DMS153 treated with DMSO at 0.1 percent for 48 hours (cell line): ENCODE measurements around the gene GTPBP4.
A peak's percentile ranks its signal among the peaks of the same experiment; 100 is the strongest.

ENCODE experiments used
- DNase-seq: peaks from one replicate; lab custom pipeline; 2025; ENCODE audit not compliant: unreplicated experiment; lab: John Stamatoyannopoulos, UW

The GTPBP4 gene

DNA sequence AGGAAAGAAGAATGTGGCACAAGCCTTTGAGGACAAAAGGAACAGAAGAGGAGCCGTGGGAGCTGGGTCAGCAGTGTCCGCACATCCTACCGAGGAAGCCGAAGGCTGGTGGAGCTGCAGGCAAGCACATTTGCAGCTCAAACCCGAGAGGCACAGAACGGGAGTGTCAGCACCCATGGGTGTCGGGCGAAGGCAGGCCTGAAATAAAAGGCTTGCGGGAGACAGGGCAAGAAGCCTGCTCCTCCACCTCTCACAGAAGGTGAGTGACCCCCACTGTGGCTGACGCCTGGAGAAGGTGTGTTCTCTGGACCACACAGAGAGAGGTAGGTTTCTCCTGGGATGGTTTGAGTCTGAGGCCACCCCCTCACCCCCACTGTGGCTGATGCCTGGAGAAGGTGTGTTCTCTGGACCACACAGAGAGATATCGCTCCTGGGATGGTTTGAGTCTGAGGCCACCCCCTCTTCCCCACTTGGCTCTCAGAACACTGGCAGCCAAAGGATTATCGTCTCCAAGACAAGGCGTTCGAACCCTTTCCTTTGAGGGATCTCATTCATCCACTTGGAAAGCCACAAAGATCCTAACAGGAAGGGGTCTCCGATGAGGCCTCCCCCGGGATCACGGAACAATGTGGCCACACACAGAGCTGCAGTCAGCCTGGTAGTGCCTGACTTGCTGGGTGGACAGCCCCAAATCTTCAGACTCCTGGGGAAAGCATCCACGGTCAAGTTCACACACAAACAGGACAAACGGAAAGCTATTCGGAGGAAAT lies 21.6 kb upstream of the GTPBP4 start:
- DNase-seq = no peak

DNA sequence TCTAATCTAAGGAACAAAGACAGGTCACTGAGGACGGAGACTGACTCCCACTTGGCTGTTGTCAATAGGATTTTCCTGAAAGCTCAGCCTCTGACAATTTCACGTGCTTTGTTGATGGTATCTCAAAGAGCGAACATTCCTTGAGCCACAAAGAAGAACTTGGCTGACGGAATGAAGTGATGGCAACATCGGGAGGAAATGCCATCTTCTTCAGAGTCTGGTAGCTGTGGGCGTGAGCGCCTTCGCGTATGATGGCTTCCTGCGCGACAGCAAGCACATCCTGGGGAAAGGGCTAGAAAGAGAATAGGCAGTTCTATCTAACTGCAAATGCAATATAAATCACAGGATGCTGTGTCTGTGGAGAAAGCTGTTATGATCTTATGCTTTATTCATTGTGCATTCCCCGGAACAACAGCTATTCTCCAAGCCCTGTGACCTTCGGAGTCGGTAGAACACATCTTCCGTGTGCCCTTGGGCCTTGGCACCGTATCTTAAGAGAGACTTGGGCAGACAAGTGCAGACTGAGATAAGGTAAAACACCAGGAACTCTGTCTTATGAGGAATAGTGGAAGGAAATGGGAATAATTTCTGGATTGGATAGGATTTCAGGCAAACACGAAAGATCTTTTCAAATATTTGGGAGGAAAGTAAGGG lies 19.6 kb upstream of the GTPBP4 start:
- no peak for DNase-seq

DNA sequence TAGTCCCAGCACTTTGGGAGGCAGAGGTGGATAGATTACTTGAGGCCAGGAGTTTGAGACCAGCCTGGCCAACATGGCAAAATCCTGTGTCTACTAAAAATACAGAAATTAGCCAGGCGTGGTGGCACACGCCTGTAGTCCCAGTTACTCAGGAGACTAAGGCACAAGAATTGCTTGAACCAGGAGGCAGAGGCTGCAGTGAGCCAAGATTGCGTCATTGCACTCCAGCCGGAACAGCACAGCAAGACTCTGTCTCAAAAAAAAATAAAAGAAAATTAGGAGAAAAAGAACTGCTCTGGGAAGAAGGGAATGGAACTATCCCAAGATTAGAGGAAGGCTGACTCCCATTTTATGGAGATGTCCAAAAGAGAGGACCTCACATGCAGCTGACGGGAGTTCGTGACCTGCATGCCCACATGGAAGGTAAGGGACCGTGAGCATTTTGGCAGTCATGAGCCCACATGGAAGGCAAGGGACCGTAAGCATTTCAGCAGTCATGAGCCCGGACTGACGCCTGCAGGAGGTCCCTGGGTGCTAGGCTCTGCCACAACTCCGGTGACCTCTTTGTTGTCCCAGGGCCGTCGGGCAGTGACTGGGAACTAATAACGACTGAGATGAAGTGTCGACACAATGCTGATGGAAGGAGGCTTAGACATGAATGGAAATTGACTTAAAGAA lies 18.6 kb upstream of the GTPBP4 start:
- DNase-seq = no peak

DNA sequence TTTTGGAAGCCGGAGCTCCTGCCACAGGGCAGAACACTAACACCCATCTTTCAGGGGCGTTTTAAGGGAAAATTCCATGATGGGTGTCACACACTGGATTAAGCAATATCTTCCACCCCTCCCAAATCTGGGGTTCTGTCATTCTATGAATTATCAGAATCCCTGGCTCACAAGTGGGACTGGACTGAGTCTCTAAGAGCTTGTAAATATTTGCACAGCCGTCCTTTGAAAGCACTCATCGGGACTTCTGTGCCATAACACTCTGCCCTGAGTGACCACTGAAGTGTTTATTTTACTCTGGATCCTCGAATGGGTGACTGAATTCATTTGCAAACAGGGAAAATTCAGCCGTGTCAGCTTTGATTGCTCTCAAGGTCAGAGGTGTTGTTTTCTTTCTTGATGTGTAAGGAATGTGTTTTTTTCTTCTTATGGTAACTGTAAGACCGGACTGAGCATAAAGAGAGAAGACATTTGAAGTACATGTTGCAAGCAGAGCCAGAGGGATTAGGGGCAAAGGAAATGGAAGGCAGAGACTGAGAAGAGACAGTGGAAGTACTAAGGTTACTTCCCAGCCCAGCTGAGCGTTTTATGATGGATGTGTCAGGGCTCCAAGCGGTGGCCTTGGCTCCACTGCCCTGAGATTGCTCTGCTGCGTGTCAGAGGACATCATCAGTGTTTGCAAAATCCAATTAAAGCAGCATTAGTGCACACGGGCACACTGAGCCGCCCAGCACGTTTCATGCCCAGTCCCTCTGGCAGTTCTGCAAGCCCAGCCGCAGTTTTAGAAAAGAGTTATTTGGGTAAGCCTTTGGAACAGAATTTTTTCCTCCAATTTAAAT lies 17.7 kb upstream of the GTPBP4 start:
- DNase-seq = peak; percentile 32

DNA sequence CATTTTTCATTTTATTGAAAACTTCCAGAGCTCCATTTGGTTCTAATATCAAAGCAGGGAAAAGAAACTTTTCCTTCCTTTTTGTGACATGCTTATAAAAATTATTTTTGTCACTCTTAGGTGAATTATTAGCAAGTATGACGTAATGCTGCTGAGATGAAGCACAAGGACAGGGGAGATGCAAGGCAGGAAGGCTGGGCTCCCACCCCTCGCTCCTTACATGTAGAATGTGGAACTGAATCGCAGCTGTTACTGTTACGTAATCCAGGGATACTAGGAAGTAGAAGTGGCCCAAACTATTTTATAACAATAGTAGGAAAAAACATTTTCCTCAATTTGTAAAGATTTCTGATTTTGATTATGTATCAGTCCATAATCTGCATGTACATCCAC lies 17.1 kb upstream of the GTPBP4 start:
- no peak for DNase-seq

DNA sequence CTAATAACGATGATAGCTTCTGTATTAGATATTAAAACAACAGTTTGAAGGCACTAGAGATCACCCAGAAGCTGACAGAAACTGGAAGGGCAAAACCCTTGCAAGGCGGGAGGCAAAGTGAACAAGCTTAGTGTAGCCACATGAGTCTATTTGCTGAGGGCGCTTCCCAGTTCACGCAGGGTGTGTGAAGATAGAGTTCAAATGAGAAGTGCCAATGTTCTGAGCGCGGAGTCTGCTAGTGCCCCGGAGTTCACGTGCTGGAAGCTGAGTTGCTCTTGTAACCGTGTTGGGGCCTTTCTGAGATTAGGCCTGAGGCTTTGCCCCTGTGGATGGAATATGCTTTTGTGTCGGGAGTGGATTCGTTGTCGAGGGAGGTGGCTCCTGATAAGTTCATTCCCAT lies 16.6 kb upstream of the GTPBP4 start:
- DNase-seq = no peak

DNA sequence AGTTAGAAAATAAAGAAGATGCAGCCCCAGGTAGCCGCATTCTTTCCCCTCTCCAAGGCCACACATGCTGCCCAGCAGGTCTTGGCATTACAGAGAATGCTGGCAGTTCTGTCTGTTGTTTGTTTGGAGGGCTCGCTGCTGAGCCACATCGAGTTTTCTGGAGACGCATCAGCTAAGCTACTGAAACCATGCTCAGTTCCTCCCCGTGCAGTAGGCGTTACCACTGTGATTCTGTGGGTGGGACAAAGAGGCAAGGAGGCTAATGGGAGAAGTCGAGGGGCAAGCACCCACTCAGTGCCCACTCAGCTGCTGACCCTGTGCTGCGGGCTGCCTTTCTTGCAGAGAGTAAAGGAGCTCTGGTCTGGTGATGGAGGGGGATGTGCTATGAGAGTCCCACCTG lies 15.5 kb upstream of the GTPBP4 start:
- DNase-seq = no peak

DNA sequence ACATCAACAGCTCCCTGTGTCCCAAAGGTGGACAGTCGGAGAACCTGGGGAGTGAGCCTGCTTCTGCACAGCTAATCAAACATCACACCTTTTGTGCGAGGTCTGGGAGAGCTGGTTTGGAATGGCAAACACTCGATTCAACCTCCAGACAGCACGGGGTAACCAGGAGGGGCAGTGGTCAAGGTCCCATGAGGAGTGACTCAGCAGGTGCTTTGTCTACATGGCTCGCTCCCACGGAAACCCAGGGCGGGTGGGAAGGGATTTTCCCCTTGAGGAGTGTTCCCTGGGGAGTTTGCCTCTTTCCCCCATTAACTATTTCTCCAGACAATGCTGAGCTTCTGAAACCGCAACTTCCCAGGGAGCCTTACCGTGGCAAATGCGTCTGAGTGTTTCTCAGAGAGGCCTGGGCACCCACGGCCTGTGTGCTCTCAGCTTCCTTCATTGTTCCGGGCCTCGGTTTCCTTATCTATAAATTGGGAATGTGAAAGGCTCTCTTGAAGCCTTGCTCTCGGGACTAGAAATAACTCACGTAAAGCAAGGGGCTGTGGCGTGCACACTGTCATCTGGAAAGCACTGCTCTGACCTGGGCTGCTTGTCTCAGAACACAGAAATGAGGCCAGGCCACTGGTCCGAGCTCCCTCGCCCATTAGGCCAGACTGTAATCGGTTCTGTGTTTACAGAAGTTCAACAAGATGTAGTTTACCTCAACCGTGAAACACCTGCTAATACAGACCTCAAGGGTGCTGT lies 14.0 kb upstream of the GTPBP4 start:
- no peak for DNase-seq

DNA sequence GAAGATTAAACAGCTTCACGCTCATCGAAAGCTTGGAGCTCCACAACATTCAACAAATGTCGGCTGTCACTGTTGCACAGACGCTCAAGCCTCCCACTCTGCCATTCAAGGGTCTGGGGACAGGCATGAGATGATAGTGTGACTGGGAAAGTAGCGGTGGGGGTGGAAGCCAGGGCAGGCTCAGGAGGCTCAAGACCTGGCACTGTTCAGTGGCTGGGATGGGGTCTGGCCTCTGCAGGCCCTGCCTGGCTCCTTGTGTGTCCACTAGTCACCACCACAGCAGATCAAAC lies 13.5 kb upstream of the GTPBP4 start:
- DNase-seq = no peak

DNA sequence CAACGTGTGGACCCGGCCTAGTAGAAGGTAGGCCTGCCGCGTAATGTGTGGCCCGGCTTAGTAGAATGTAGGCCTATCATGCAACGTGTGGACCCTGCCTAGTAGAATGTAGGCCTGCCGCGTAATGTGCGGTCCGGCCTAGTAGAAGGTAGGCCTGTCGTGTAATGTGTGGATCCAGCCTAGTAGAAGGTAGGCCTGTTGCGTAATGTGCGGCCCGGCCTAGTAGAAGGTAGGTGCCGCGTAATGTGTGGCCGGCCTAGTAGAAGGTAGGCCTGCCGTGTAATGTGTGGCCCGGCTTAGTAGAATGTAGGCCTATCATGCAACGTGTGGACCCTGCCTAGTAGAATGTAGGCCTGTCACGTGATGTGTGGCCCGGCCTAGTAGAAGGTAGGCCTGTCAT lies 11.9 kb upstream of the GTPBP4 start:
- DNase-seq = no peak

DNA sequence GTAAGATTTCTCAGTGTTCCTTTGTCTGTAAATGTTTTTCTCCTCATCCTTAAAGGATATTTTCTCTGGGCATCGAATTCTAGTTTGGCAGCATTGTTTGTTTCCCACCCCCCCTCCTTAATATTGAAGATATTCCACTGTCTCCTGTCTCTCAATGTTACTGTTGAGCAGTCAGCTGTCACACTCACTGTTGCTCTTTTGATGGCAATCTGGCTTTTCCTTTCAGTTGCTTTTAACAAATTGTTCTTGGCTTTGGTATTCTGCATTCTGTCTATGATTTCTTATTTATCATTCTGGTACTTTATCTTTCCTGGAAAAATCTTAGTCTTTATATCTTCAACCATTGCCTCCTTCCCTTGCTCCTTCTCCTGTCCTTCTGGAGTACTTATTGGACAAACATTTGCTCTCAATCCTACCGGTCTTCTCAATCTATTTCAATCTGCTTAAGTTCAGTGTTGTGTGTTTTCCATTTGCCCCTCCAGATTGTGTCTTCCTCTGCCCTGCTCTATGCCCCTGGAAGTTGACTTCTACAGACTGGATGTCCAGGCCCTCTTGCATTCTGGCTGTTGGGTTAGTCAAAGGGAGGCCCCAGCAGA lies 9.3 kb upstream of the GTPBP4 start:
- no peak for DNase-seq

DNA sequence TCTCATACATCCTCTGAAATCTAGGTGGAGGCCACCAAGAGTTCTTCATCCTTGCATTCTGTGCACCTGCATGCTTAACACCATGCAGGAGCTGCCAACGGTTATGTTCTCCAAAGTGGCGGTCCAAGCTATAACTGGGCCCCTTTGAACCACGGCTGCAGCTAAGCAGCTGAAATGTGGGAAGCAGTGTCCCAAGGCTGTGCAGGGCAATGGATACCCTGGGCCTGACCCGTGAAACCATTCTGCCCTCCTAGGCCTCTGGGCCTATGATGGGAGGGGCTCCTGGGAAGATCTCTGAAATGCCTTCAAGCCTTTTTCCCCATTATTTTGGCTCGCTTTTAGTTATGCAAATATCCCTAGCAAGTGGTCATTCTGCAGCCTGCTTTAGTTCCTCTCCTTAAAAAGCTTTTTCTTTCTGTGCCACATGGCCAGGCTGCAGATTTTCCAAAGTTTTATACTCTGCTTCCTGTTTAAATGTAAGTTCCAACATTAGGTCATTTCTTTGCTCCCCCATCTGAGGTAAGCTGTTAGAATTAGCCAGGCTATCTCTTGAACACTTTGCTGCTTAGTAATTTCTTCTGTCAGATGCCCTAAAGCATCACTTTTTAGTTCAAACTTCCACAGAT lies 7.7 kb upstream of the GTPBP4 start:
- no peak for DNase-seq

DNA sequence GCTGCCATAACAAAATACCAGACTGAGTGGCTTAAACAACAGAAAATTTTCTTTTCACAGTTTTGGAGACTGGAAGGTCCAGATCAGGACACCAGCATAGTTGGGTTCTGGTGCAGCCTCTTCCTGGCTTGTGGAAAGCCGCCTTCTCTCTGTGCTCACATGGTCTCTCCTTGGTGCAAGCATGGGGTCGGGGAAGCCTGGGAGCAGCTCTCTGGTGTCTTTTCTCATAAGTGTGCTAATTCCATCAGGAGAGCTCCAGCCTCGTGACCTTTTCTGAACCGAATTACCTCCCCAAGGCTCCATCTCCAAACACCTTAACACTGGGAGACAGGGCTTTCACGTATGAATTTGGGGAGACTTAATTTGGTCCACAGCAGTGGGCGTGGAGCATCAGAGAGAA lies 4.8 kb upstream of the GTPBP4 start:
- no peak for DNase-seq

DNA sequence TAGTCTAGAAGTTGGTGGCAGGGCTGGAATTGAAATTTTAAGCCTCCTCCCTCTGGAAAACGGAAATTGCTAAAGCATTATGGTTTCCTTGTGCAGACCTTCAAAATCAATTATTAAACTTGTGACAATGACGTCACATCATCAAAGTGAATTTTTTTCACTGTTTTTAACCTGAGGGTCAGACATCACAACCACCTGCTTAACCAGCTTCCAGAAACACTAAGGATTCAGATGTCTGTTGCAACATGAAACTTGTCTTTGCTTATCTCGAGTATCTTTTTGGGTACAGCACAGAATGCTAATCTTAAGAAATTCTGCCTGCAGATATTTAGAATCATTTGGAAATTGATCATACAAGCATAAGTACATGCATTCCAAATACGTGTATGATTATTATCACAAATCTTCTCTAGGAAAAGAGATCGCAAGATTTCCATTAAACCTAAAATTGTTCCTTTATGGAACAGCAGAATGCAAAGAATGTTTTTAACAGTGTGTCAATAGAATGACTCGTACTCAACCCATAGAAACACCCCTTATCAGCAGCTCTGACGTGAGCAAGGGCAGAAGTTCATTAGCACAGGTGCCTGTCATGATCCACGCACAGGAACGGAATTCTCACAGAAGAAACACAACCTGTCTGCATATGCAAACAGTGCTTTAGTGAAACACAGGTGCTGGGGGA lies 4.1 kb upstream of the GTPBP4 start:
- no peak for DNase-seq

DNA sequence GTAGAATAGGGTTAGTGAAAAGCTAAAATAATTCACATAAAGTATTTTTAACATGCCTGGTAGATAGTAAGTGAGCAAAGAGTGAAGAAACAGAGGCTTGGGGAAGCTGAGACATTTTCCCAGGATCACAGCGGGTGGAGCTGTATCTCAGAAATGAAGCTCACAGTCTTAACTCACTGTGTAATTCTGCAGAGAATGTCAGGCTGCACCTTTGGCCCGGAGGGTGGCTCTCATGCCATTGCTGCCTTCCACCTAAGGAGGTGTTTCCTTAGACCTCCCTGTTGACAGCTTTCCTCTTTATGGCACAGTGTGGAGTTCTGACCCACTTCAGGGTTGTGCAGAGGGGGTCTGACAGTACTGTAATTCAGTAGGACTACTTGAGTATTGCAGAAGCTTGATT lies 2.9 kb upstream of the GTPBP4 start:
- no peak for DNase-seq

DNA sequence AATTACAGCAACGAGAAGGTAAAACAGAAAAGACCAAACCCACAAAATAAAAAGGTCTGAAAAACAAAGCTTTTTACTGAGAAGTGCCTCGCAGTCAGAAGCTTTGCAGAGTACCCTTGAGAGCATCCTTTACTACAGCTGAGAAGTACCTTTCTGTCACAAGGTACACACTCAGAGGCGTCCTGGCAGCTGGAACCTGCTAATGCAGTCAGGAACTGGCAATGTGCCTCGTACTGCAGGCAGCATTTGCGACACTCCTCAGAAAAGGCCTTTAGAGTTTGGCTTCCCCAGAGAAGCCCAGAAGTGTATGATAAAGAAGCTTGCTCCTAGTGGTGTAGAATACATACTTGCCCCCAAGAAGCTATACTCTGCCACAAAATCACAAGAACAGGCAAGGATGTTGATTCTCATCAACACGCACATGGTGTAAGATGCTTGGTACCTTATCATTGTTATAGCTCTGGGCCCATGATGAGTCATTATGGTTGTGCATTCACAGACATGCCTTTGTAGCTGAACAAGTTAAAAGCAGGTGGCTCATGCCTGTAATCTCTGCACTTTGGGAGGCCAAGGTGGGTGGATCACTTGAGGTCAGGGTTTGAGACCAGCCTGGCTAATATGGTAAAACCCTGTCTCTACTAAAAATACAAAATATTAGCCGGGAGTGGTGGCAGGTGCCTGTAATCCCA lies 2.0 kb upstream of the GTPBP4 start:
- DNase-seq = no peak

DNA sequence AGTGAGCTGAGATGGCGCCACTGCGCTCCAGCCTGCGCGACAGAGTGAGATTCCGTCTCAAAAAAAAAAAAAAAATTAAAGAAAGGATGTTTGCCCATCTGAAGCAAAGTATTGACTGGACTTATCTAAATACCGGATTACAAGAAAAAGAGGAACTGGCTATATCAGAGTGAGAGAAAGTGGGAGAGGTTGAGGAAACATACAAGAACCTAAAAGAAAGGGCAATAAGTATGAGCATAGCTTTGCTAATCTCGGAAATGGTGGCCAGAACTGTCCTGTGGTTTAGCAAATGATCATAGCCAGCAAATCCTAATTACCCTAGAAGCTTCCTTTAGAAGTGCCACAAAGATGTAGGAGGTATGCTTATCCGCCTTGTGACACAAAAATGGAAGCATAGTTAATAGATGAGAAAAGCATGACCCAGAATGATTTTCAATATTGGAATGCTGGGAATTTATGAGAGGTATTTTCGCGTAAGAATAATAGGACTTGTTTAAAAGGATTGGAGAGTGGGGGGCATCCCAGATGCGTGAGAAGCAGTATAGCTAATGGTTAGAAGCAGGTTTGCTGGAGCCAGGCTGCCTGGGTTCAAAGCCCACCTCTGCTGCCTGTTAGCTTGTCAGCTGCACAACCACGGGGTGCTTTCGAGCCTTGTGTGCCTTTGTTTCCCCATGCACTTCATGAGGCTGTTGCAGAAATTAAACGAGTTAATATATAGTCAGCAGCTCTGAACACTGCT lies 1.2 kb upstream of the GTPBP4 start:
- DNase-seq = no peak

DNA sequence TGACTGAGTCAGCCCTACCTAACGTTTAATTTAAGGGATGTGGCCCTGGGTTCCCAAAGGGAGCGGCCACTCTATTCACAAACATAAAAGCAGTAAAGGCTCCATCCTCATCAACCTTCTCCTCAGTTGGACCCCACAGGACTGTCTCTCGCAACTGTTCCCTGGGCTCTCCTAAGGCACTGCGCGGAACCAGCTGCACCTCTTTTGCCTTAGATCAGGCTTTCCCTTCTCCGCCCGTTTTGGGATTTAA lies 689 bp upstream of the GTPBP4 start:
- DNase-seq = no peak
